Aorta (tissue), 5 donors: ENCODE data around the gene DBNDD2. TPM values are rescaled to one million over a fixed set of nuclear protein-coding genes. Genes with fewer than 3 reads are reported as not detected.

ENCODE experiments used
- ATAC-seq: fragments of 200-7000 bp; cut with Tn5 transposase; one replicate; pipeline ENCODE4 v1.9.1; 2022; ENCODE audit warnings: moderate library complexity; ENCODE audit not compliant: low FRiP score
- DNase-seq, 2 donors: peaks; one replicate each; pipeline ENCODE4 v3.0.0-alpha.2; 2020
- H3K27ac ChIP-seq, 2 donors: one replicate each; pipeline ENCODE4 v1.5.1; 2013; ENCODE audit warnings: low read length in 2 of 2, mild to moderate bottlenecking in 2 of 2, moderate library complexity in 2 of 2, control low read depth in 1 of 2, inconsistent platforms in 1 of 2, low read depth in 1 of 2
- H3K27me3 ChIP-seq, 2 donors: one replicate each; pipeline ENCODE4 v1.6.1; 2013; ENCODE audit warnings: control low read depth in 1 of 2, low read length in 1 of 2, mild to moderate bottlenecking in 1 of 2, moderate library complexity in 1 of 2; ENCODE audit not compliant: insufficient read depth in 2 of 2, control insufficient read depth in 1 of 2
- H3K36me3 ChIP-seq, 2 donors: one replicate each; pipeline ENCODE4 v1.6.1; 2013; ENCODE audit warnings: control low read depth in 1 of 2, low read length in 1 of 2, mild to moderate bottlenecking in 1 of 2; ENCODE audit not compliant: insufficient read depth in 2 of 2, control insufficient read depth in 1 of 2
- H3K4me1 ChIP-seq, 2 donors: one replicate each; pipeline ENCODE4 v1.6.1; 2013; ENCODE audit warnings: low read length in 2 of 2, control low read depth in 1 of 2, mild to moderate bottlenecking in 1 of 2, moderate library complexity in 1 of 2; ENCODE audit not compliant: insufficient read depth in 2 of 2, control insufficient read depth in 1 of 2
- H3K4me3 ChIP-seq, 2 donors: one replicate each; pipeline ENCODE4 v1.5.1; 2013; ENCODE audit warnings: low read length in 2 of 2, control low read depth in 1 of 2, mild to moderate bottlenecking in 1 of 2
- H3K9me3 ChIP-seq: one replicate; pipeline ENCODE4 v1.6.1; 2013; ENCODE audit warnings: mild to moderate bottlenecking, low read length; ENCODE audit not compliant: control insufficient read depth
- WGBS, 2 donors: extraction: QIAGEN DNeasy Blood & Tissue Kit; methylation state at CpG; one replicate each; pipeline ENCODE4 v1.1.7; 2013; 5-methylcytosine and 5-hydroxymethylcytosine counted together
- intact Hi-C, 2 donors: fragments of 100-400 bp; cut with DNase I; formaldehyde crosslinking; loops; one replicate each; pipeline versions ENCODE4 v1.14.2 to v1.15.0; 2022
- polyA plus RNA-seq, 2 donors: library from polyadenylated mRNA; stranded (reverse); fragments of 200-250 nt; gene quantifications; one replicate each; pipeline ENCODE4 v1.2.3, GENCODE V29; 2013
- total RNA-seq, 2 donors: library from RNA; stranded (reverse); fragmentation: NEBNext Ultra II Directional; extraction: Animal tissue kit (Norgen Biotek cat#: 25700); gene quantifications; one replicate each; pipeline ENCODE4 v1.2.1, GENCODE V29; 2021
- donor health status: healthy with polysubstance abuse.
- donor health status: Bipolar disorder and iron deficiency.
- donor health status: DM: no; HTN: no; CAD: no.
- donor health status: DM: no; HTN: no; CAD: no.
- donor health status: DM: yes; HTN: yes; CAD: no.

DBNDD2 gene
- total and polyA plus RNA-seq, 4 donors, result 104 to 231 (median 131) TPM

DNA sequence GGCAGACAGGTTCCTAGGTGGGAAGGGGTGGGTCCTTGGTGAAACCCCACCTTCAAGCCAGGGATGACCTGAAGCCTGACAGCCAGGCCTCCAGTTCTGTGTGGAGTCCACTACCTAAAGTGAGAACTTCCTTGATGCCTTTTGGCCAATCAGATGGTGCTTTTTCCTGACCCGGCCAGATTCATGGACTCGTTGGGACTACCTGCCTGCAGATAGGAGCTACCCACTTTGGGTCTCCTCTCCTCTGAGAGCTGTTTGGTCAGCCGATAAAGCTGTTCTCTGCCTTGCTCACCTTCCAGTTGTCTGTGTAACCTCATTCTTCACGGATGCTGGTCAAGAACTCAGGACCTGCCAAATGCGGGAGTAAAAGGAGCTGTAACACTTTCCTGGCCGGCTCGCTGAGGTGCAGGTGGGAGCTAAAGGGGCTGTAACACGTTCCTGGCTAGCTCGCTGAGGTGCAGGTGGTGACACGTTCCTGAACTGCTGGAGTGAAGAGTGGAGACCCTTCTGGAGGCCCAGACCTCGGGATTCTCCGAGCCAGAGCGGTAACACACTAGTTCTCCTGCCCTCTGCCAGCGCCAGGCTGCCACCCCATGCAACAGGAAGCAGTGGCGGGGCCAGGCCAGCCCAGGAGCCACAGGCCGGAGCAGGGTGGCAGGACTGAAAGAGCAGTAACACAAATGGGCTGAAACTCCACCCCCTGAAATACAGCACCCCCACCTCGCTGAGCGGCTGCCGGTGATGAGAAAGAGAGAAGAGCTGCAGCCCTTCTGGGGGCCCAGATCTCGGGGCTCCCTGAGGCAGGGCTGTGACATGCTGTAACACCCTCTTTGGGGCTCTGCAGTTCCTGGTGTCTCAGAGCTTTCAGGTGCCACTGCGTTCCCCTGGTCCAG lies 13.6 kb upstream of the DBNDD2 start:
- Histone ChIP-seq H3K4me3 (no peak overlapping the region), H3K4me1 (no peaks in the 10 kb centered on the region), H3K36me3 (no peaks in the 10 kb centered on the region), H3K27ac (no peak overlapping the region), H3K27me3 (no peaks in the 10 kb centered on the region), H3K9me3 (no peaks in the 10 kb centered on the region)
- WGBS, 2 donors, result 79 to 83% methylated on average over 21 of the region's 21 CpGs
- ATAC-seq, result no peak
- intact Hi-C loops, result no loop called here
- DNase-seq, result no peak

DNA sequence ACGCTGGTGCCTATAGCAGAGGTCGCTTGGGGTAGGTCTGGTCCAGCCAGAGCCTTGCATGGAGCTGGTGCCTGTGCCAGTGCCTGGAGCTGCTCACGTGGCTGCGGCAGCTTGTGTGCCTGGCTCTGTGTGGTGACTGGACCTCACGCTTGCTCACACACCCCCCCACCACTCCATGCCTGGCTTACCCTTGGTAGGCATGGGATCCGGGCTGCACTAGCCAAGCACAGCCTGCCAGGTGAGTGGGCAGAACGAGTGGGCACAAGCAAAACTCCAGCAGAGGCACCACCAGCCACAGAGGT lies 13.0 kb upstream of the DBNDD2 start:
- ATAC-seq, result no peak
- Histone ChIP-seq H3K27ac (no peak overlapping the region), H3K36me3 (no peaks in the 10 kb centered on the region), H3K4me1 (no peaks in the 10 kb centered on the region), H3K9me3 (no peaks in the 10 kb centered on the region), H3K27me3 (no peaks in the 10 kb centered on the region), H3K4me3 (no peak overlapping the region)
- WGBS, 2 donors, result 85 to 89% methylated on average over 7 of the region's 7 CpGs
- DNase-seq, result no peak
- intact Hi-C loops, result no loop called here

DNA sequence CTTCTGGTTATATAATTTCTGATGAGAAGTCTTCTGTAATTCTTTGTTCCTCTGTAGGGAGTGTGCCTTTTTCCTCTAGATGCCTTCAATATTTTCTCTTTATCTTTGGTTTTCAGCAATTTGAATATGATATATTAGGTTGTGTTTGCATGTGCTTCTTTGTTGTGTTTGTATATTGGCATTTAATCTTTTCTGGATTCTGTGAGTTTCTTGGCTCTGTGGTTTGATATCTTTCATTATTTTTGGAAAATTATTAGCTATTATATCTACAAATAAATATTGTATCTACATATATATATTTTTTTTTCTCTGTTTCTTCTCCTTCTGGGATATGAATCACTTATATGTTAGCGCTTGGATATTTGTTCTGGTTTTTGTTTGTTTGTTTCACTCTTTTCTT lies 9.1 kb upstream of the DBNDD2 start:
- no peaks in the 10 kb centered on the region for H3K27me3 ChIP-seq
- no peak for DNase-seq
- no peaks in the 10 kb centered on the region for H3K9me3 ChIP-seq
- intact Hi-C loops, result no loop called here
- ATAC-seq, result no peak
- no peak overlapping the region for H3K4me3 ChIP-seq
- no peaks in the 10 kb centered on the region for H3K4me1 ChIP-seq
- no peaks in the 10 kb centered on the region for H3K36me3 ChIP-seq
- WGBS, 2 donors, result 94 to 100% methylated on average over 1 of the region's 1 CpG
- no peak overlapping the region for H3K27ac ChIP-seq

DNA sequence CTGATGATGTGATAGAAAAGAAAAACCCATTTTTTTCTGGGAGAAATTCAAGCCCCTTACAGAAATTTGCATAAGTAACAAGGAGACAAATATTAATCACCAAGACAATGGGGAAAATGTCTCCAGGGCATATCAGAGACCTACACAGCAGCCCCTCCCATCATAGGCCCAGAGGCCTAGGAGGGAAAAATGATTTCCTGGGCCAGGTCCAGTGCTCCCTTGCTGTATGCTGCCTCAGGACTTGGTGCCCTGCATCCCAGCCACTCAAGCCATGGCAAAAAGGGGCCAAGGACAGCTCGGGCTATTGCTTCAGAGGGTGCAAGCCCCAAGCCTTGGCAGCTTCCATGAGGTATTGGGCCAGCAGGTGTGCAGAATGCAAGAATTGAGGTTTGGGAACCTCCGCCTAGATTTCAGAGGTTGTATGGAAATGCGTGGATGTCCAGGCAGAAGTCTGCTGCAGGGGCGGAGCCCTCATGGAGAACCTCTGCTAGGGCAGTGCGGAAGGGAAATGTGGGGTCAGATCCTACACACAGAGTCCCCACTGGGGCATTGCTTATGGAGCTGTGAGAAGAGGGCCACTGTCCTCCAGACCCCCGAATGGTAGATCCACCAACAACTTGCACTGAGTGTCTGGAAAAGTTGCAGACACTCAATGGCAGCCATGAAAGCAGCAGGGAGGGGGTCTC lies 7.6 kb upstream of the DBNDD2 start:
- H3K9me3 ChIP-seq, result no peaks in the 10 kb centered on the region
- no peaks in the 10 kb centered on the region for H3K27me3 ChIP-seq
- no peaks in the 10 kb centered on the region for H3K4me1 ChIP-seq
- no peak for DNase-seq
- no peak for ATAC-seq
- intact Hi-C loops, result no loop called here
- no peak overlapping the region for H3K4me3 ChIP-seq
- H3K36me3 ChIP-seq, result no peaks in the 10 kb centered on the region
- 97% methylated on average over 6 of the region's 6 CpGs for WGBS, 2 donors
- no peak overlapping the region for H3K27ac ChIP-seq

DNA sequence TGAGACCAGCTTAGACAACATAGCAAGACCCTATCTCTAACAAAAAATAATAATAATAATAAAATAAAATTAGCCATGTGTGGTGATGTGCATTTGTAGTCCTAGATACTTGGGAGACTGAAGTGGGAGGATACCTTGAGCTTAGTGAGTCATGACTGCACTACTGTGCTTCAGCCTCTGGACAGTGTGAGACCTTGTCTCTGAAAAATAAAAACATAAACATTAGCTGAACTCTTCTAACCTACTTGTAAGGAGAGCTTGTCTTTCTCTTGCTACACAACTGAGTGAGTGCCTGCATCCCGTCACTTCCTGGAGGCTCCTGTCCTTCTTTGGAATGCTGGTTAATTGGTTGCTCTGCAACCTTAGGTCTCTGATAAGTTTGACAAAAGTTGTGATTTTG lies 5.1 kb upstream of the DBNDD2 start:
- H3K27me3 ChIP-seq, result no peaks in the 10 kb centered on the region
- no peak for DNase-seq
- no peak overlapping the region for H3K4me3 ChIP-seq
- no peaks in the 10 kb centered on the region for H3K9me3 ChIP-seq
- no peak for ATAC-seq
- H3K4me1 ChIP-seq, result peaks cover 0 to 1% of the 10 kb centered on the region in 2 donors
- no peaks in the 10 kb centered on the region for H3K36me3 ChIP-seq
- no peak overlapping the region for H3K27ac ChIP-seq
- intact Hi-C loops, result no loop called here
- WGBS, 2 donors, result 97 to 100% methylated on average over 1 of the region's 1 CpG

DNA sequence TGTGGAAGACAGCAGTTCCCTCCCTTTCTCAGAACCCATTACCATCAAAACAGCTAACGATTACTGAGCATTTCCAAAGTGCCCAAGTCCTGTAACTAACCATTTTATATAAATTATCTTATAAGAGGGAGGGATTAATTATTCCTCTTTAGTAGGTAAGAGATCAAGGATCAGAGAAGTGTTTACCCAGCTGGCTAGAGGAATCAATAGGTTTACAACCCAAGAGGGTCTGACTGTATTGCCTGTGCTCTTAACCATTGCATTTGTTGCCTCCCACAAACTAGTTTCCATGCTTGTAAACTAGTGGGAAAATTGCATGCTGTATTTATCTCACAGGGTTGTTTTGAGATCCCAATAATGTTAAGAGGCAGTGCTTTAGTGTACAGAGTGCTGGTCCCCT lies 3.7 kb upstream of the DBNDD2 start:
- intact Hi-C loops, result no loop called here
- ATAC-seq (no peak), DNase-seq (no peak)
- WGBS, 2 donors, result 79 to 81% methylated on average over 1 of the region's 1 CpG
- peaks cover 0 to 2% of the 10 kb centered on the region in 2 donors for H3K36me3 ChIP-seq
- H3K27ac ChIP-seq, result peak overlapping the region in 1 of 2 donors; percentile 21
- H3K27me3 ChIP-seq, result no peaks in the 10 kb centered on the region
- H3K4me1 ChIP-seq, result peaks cover 2 to 9% of the 10 kb centered on the region in 2 donors
- H3K4me3 ChIP-seq, result no peak overlapping the region
- H3K9me3 ChIP-seq, result no peaks in the 10 kb centered on the region

DNA sequence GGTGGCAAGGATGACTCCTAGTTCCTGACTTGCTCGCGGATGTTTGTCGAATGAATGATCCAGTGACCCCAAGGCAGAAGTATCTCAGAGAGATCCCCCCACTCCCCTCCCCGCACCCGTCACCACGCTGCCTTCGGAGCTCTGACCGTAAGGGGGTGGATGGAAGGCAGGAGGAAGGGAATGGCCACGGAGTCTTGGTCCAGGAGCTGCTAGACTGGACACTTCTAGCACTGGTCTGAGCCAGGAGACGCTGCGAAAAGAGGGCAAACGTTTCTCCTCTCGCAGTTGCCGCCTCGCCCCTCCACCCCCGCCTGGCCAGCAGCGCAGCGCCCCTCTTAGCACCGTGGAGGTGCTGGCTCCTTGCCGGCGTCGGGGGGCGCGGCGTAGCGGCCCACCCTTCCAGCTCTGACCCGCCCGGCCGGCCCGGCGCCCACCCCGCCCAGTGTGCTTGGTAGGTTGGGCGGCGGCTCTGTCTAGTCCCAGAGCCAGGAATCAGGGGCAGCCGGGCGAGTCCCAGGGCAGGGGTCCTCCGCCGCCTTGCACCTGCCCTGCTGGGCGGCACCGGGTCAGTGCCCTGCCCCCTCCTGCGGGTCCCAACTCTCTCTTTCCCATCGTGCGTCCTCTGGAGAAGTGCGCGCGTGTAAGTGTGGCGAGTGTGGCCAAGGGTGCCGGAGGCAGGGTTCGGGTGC lies 2.4 kb upstream of the DBNDD2 start:
- Histone ChIP-seq H3K27ac (peak overlapping the region; percentile 68 to 95), H3K9me3 (no peaks in the 10 kb centered on the region), H3K27me3 (no peaks in the 10 kb centered on the region), H3K4me1 (peaks cover 2 to 9% of the 10 kb centered on the region in 2 donors), H3K4me3 (peak overlapping the region; percentile 76 to 85), H3K36me3 (peaks cover 3 to 8% of the 10 kb centered on the region in 2 donors)
- intact Hi-C loops, result loop anchor here in 1 of 2 donors (1.0 kb wide), 1 partner anchor 32 kb away; no protein-coding TSS in a partner anchor
- DNase-seq (peak; percentile 66 to 83), ATAC-seq (peak; percentile 61)
- 1% methylated on average over 47 to 49 of the region's 49 CpGs for WGBS, 2 donors

DNA sequence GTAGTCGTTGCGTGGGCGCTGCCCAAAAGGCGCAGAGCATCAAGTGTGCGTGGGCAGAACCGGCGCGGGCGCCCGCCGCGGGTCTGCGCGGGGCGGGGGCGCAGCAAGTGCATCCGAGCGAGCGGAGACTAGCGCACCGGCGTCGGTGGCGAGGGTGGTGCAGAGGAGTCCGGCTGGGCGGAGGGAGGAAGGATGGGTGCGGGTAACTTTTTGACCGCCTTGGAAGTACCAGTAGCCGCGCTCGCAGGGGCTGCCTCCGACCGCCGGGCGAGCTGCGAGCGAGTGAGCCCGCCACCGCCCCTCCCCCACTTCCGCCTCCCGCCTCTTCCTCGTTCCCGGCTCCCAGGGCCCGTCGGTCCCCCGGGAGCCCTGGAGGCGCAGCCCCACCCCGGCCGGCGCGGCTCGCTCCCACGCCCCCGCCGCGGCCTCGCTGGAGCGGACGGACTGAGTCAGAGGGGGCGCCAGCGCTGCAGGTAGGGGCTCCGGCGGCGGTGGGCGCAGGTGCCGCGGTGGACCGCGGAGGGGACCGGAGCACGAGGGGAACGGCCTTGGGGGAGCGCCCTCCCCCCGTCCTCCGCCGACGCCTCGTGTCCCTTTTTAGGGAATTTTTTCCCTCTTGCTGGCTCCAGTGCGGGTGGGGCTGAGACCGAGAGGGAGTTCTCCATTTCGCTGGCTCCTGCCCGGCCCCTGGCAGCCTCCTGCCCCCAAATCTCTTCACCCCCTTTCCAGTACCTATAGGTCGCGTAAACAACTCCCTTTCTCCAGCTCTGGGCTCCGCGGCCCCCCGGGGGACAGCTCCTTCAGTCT lies 1.6 kb upstream of the DBNDD2 start:
- H3K27me3 ChIP-seq, result no peaks in the 10 kb centered on the region
- peaks cover 2 to 9% of the 10 kb centered on the region in 2 donors for H3K4me1 ChIP-seq
- DNase-seq, result peak; percentile 87 to 96
- intact Hi-C loops, result loop anchor here in 1 of 2 donors (1.0 kb wide), 1 partner anchor 33 kb away; no protein-coding TSS in a partner anchor
- WGBS, 2 donors, result 0 to 1% methylated on average over 64 to 87 of the region's 87 CpGs
- H3K4me3 ChIP-seq, result peak overlapping the region; percentile 76 to 85
- ATAC-seq, result peak; percentile 85
- peak overlapping the region; percentile 68 to 95 for H3K27ac ChIP-seq
- no peaks in the 10 kb centered on the region for H3K9me3 ChIP-seq
- H3K36me3 ChIP-seq, result peaks cover 6 to 8% of the 10 kb centered on the region in 2 donors
